ENCODE data around the gene ARHGAP11A.

Gene ARHGAP11A

GRCh38 chr15:32674681-32675080 is 59.4 kb downstream of the ARHGAP11A start:
- TF ChIP-seq CTCF (IDR thresholded peaks at IDR 0.05; ENCODE audit: low read depth, low read length) = no peak
- Histone ChIP-seq H3K9me3 (no peaks in the 10 kb centered on the region), H3K36me3 (no peaks in the 10 kb centered on the region), H3K27me3 (no peaks in the 10 kb centered on the region), H3K4me3 (ENCODE audit: low read depth, low read length) (no peak overlapping the region), H3K4me1 (peaks cover 12% of the 10 kb centered on the region)
- DNase-seq = no peak

GRCh38 chr15:32675466-32675865 is 60.2 kb downstream of the ARHGAP11A start:
- no peaks in the 10 kb centered on the region for H3K9me3 ChIP-seq
- no peak overlapping the region for H3K4me3 ChIP-seq (ENCODE audit: low read depth, low read length)
- no peak for DNase-seq
- peaks cover 11% of the 10 kb centered on the region for H3K4me1 ChIP-seq
- H3K27me3 ChIP-seq = no peaks in the 10 kb centered on the region
- H3K36me3 ChIP-seq = no peaks in the 10 kb centered on the region
- TF ChIP-seq CTCF (IDR thresholded peaks at IDR 0.05; ENCODE audit: low read depth, low read length) = no peak

- no peak for DNase-seq
- TF ChIP-seq CTCF (IDR thresholded peaks at IDR 0.05; ENCODE audit: low read depth, low read length) = no peak
- peaks cover 4% of the 10 kb centered on the region; the same call in 1 of the 2 replicates for H3K4me1 ChIP-seq
- no peaks in the 10 kb centered on the region for H3K9me3 ChIP-seq
- H3K4me3 ChIP-seq (ENCODE audit: low read depth, low read length) = no peak overlapping the region
- no peaks in the 10 kb centered on the region for H3K27me3 ChIP-seq
- H3K36me3 ChIP-seq = no peaks in the 10 kb centered on the region
Measured at GRCh38 chr15:32676169-32676568, 60.9 kb downstream of the ARHGAP11A start.

- no peak for TF ChIP-seq CTCF (IDR thresholded peaks at IDR 0.05; ENCODE audit: low read depth, low read length)
- peaks cover 4% of the 10 kb centered on the region; the same call in 1 of the 2 replicates for H3K4me1 ChIP-seq
- no peaks in the 10 kb centered on the region for H3K9me3 ChIP-seq
- no peak for DNase-seq
- H3K36me3 ChIP-seq = no peaks in the 10 kb centered on the region
- H3K4me3 ChIP-seq (ENCODE audit: low read depth, low read length) = no peak overlapping the region
- no peaks in the 10 kb centered on the region for H3K27me3 ChIP-seq
Measured at GRCh38 chr15:32677238-32677750, 62.0 kb downstream of the ARHGAP11A start.

- H3K4me1 ChIP-seq = peaks cover 4% of the 10 kb centered on the region; the same call in 1 of the 2 replicates
- 0 out of 2 replicates have a peak, but pooled peaks have one; percentile 18 for TF ChIP-seq CTCF (IDR thresholded peaks at IDR 0.05; ENCODE audit: low read depth, low read length)
- H3K27me3 ChIP-seq = no peaks in the 10 kb centered on the region
- no peaks in the 10 kb centered on the region for H3K36me3 ChIP-seq
- DNase-seq = no peak
- H3K9me3 ChIP-seq = no peaks in the 10 kb centered on the region
- no peak overlapping the region for H3K4me3 ChIP-seq (ENCODE audit: low read depth, low read length)
Measured at GRCh38 chr15:32679298-32679690, 64.0 kb downstream of the ARHGAP11A start.

- TF ChIP-seq CTCF (IDR thresholded peaks at IDR 0.05; ENCODE audit: low read depth, low read length) = no peak
- H3K4me3 ChIP-seq (ENCODE audit: low read depth, low read length) = no peak overlapping the region
- no peaks in the 10 kb centered on the region for H3K27me3 ChIP-seq
- H3K36me3 ChIP-seq = no peaks in the 10 kb centered on the region
- no peaks in the 10 kb centered on the region for H3K9me3 ChIP-seq
- DNase-seq = no peak
- peaks cover 5% of the 10 kb centered on the region for H3K4me1 ChIP-seq
Measured at GRCh38 chr15:32682569-32682968, 67.3 kb downstream of the ARHGAP11A start.
